K562 (cell line): ENCODE data around the gene KIF18B. TPM values are rescaled to one million over a fixed set of nuclear protein-coding genes. Genes with fewer than 3 reads are reported as not detected.

Source experiments
- ATAC-seq: fragments of 200-7000 bp; cut with Tn5 transposase; 3 replicates; pipeline ENCODE4 v1.9.1; 2020; ENCODE audit warnings: moderate library complexity
- BruUV-seq: library from RNA; stranded (reverse); fragments of 400-500 nt; replicated peaks from 2 replicates; lab custom pipeline; 2021; lab: Mats Ljungman, UMichigan
- CTCF ChIA-PET: fragments of 300-600 bp; formaldehyde crosslinking; extraction: SDS; loops from one replicate; lab custom pipeline; 2021; ENCODE audit warnings: low intra/inter-chr PET ratio; lab: Yijun Ruan, JAX
- POLR2A ChIA-PET: fragments of 300-600, 350-650 bp; sonication (Branson Sonifier 250); formaldehyde crosslinking; extraction: SDS; loops from one replicate; lab custom pipeline; 2021; ENCODE audit warnings: antibody characterized with exemption, inconsistent platforms; lab: Yijun Ruan, JAX
- DNase-seq, 4 experiments: peaks; one replicate each; pipeline versions ENCODE4 v3.0.0 to v3.0.0-alpha.2; 2011 to 2018; ENCODE audit warnings: low spot score in 3 of 4, mixed read lengths in 3 of 4; ENCODE audit errors: extremely low read depth in 1 of 4
- FAIRE-seq: peaks from 2 replicates; lab custom pipeline; 2011; peaks lifted over from hg19 to GRCh38; lab: Jason Lieb, UNC
- H2AFZ ChIP-seq: 2 replicates; pipeline ENCODE4 v1.6.0; 2011; ENCODE audit warnings: low read depth, low read length, control low read depth, inconsistent platforms
- H3K27ac ChIP-seq: fragments of 200-600 bp; 3 replicates; pipeline ENCODE4 v1.8.0; 2011; ENCODE audit warnings: low read depth, mild to moderate bottlenecking, control low read depth, inconsistent platforms, low read length, moderate library complexity, mixed read lengths; ENCODE audit errors: extremely low read depth
- H3K27me3 ChIP-seq, 2 experiments: fragments of 300-600 bp in 1 of 2; 2 replicates in 1 of 2; 3 replicates in 1 of 2; pipeline versions ENCODE4 v1.6.0 to v1.8.0; 2011; ENCODE audit warnings: inconsistent platforms in 2 of 2, low read length in 2 of 2, mild to moderate bottlenecking in 1 of 2, mixed read lengths in 1 of 2, moderate library complexity in 1 of 2; ENCODE audit not compliant: control insufficient read depth in 2 of 2, insufficient read depth in 2 of 2
- H3K36me3 ChIP-seq: fragments of 300-600 bp; 3 replicates; pipeline ENCODE4 v1.8.0; 2011; ENCODE audit warnings: mild to moderate bottlenecking, low read length, inconsistent platforms; ENCODE audit not compliant: control insufficient read depth, insufficient read depth
- H3K4me1 ChIP-seq, 2 experiments: fragments of 200-600 bp in 1 of 2; replicated peaks in 1 of 2; 2 replicates in 1 of 2; 3 replicates in 1 of 2; pipeline versions ENCODE4 v1.5.1 to v1.8.0; 2011; ENCODE audit warnings: inconsistent platforms in 2 of 2, low read length in 2 of 2, mild to moderate bottlenecking in 1 of 2, mixed read lengths in 1 of 2, moderate library complexity in 1 of 2; ENCODE audit not compliant: control insufficient read depth in 2 of 2, insufficient read depth in 2 of 2
- H3K4me2 ChIP-seq: 2 replicates; pipeline ENCODE4 v1.6.1; 2011; ENCODE audit warnings: low read length, control low read depth, inconsistent platforms, mixed read lengths; ENCODE audit not compliant: insufficient read depth
- H3K4me3 ChIP-seq: fragments of 200-600 bp; sonication (generic), shearing (Covaris generic); 2 replicates; pipeline ENCODE4 v1.5.1; 2016; ENCODE audit warnings: control low read depth, inconsistent platforms
- H3K79me2 ChIP-seq: fragments of 200-600 bp; 3 replicates; pipeline ENCODE4 v1.8.0; 2011; ENCODE audit warnings: low read length, inconsistent platforms; ENCODE audit not compliant: control insufficient read depth, insufficient read depth
- H3K9ac ChIP-seq, 2 experiments: 2 replicates each; pipeline versions ENCODE4 v1.6.0 to v1.6.1; 2011; ENCODE audit warnings: low read depth in 2 of 2, low read length in 2 of 2, control low read depth in 1 of 2, inconsistent platforms in 1 of 2, mild to moderate bottlenecking in 1 of 2, mixed read lengths in 1 of 2; ENCODE audit not compliant: insufficient read depth in 1 of 2
- H3K9me1 ChIP-seq: one replicate; pipeline ENCODE4 v1.6.0; 2011; ENCODE audit warnings: inconsistent platforms, mild to moderate bottlenecking, low read length, moderate library complexity; ENCODE audit not compliant: control insufficient read depth, insufficient read depth
- H3K9me3 ChIP-seq: replicated peaks from 2 replicates; pipeline ENCODE4 v1.5.1; 2011; ENCODE audit warnings: low read depth, low read length, inconsistent platforms; ENCODE audit not compliant: control insufficient read depth, insufficient read depth
- H4K20me1 ChIP-seq: replicated peaks from 2 replicates; pipeline ENCODE4 v1.6.1; 2011; ENCODE audit warnings: low read length, inconsistent platforms, mixed read lengths; ENCODE audit not compliant: control insufficient read depth, insufficient read depth
- EWSR1 ChIP-seq: fragments of 450-650 bp; IDR thresholded peaks from 2 replicates; pipeline ENCODE4 v1.6.1; 2018; ENCODE audit warnings: borderline replicate concordance, mild to moderate bottlenecking, low read depth, moderate library complexity; ENCODE audit not compliant: partially characterized antibody
- NFIC ChIP-seq: fragments of 450-650 bp; IDR thresholded peaks from 2 replicates; pipeline ENCODE4 v1.6.1; 2017; ENCODE audit warnings: mild to moderate bottlenecking, inconsistent platforms
- WGBS: fragments of 100-300 bp; shearing (Covaris generic); methylation state at CpG from one replicate; pipeline ENCODE4 v1.1.6; 2016; ENCODE audit warnings: low coverage, mixed read lengths; ENCODE audit not compliant: insufficient coverage; ENCODE audit errors: missing lambda C conversion rate; 5-methylcytosine and 5-hydroxymethylcytosine counted together
- in situ Hi-C: fragments of 300-500 bp; cut with MboI; formaldehyde crosslinking; loops from 4 replicates; pipeline ENCODE4 v1.15.0; 2018; ENCODE audit warnings: inconsistent platforms, mixed read lengths
- intact Hi-C: fragments of 100-400 bp; cut with micrococcal nuclease; formaldehyde crosslinking; loops from 2 replicates; pipeline ENCODE4 v1.14.2; 2022
- polyA plus RNA-seq, 8 experiments: library from polyadenylated mRNA; depleted of rRNA in 4 of 8; stranded (reverse) in 5 of 8; unstranded in 3 of 8; fragments of >200 nt; fragmentation: Nextera tagmentation in 2 of 8; fragmentation: Illumina TruSeq in 1 of 8; extraction: Ambion mirVana in 2 of 8; extraction: Trizol in 1 of 8; gene quantifications; 2 replicates each; pipeline versions ENCODE4 v1.2.1 to v1.2.3, GENCODE V29; 2011 to 2014; ENCODE audit warnings: inconsistent platforms in 1 of 8, missing spikeins in 1 of 8
- total RNA-seq, 7 experiments: library from RNA; depleted of rRNA in 6 of 7; stranded (reverse); fragments of >200 nt in 6 of 7; fragmentation: Illumina TruSeq in 2 of 7; extraction: Trizol in 2 of 7; gene quantifications; 2 replicates each; pipeline versions ENCODE4 v1.2.1 to v1.2.3, GENCODE V29; 2011 to 2021; ENCODE audit warnings: low replicate concordance in 1 of 7

Gene KIF18B
- total and polyA plus RNA-seq, 9 of the 15 experiments (the other 6 are each of a cell fraction or from before 2014, with no cell fraction given), result 2.0 to 42.8 (median 13.2) TPM

GRCh38 chr17:44956998-44957981, 9.7 kb upstream of the KIF18B start:
- no peak for FAIRE-seq
- no peak for ATAC-seq
- Histone ChIP-seq H3K27ac (no peak overlapping the region), H3K27me3 (peaks cover 22 to 42% of the 10 kb centered on the region in 2 experiments), H3K4me2 (no peak overlapping the region), H3K4me1 (peaks cover 0 to 10% of the 10 kb centered on the region in 2 experiments; a peak in 2 of 5 replicates), H3K9me3 (no peaks in the 10 kb centered on the region), H4K20me1 (no peaks in the 10 kb centered on the region), H3K4me3 (no peak overlapping the region), H2AFZ (no peak overlapping the region), H3K36me3 (no peaks in the 10 kb centered on the region), H3K9ac (peak overlapping the region in 1 of 2 experiments; percentile 52; a peak in 1 of 4 replicates), H3K9me1 (no peaks in the 10 kb centered on the region), H3K79me2 (no peaks in the 10 kb centered on the region)
- CTCF ChIA-PET, result no interaction called here
- 12% methylated on average over 8 of the region's 8 CpGs for WGBS
- in situ Hi-C loops, result no loop called here
- BruUV-seq, result no TSS peak
- TF ChIP-seq NFIC (0 out of 2 replicates have a peak, but pooled peaks have one; percentile 15), EWSR1 (no peak)
- DNase-seq, result no peak
- POLR2A ChIA-PET, result interaction anchor here (0.7 to 1.2 kb wide), 3 partner anchors 9 to 843 kb away, joined by 3 to 4 read pairs (median 3); no protein-coding TSS in a partner anchor
- intact Hi-C loops, result no loop called here
